AG08395 (cell line): ENCODE results near the gene TBC1D3E.
"Not testable (repeated sequence)": the region's sequence is repeated elsewhere in the genome, so short reads cannot be mapped to it uniquely, and the experiment has no call there.

ENCODE experiments used
- DNase-seq: peaks from one replicate; pipeline ENCODE4 v3.0.0; 2012; ENCODE audit warnings: mixed read lengths, low spot score

Gene TBC1D3E

GRCh38 chr17:38127651-38128050 lies at the start of gene TBC1D3E:
TSS of gene TBC1D3E (plus strand) at chr17:38127951. CDS start at chr17:38129496, 1,545 bp downstream.
- DNase-seq = not testable (repeated sequence)

- DNase-seq = not testable (repeated sequence)
These were observed 40.4 kb upstream of the TBC1D3E start for GRCh38 chr17:38087344-38087743.

DNA sequence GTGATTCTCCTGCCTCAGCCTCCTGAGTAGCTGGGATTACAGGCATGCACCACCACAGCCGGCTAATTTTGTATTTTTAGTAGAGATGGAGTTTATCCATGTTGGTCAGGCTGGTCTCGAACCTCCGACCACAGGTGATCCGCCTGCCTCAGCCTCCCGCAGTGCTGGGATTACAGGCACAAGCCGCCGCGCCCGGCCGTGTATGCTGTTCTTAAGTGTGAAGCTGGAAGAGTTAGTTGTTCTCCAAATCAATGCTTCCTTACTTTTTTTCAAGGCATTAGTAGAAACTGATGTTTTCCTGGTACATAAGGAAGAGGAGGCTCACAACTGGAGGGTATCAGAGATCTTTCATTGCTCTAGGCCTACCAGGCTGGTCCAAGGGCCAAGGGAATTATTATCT lies 39.6 kb upstream of the TBC1D3E start:
- not testable (repeated sequence) for DNase-seq

- DNase-seq = not testable (repeated sequence)
These were observed 33.6 kb upstream of the TBC1D3E start for GRCh38 chr17:38094059-38094694.

DNA sequence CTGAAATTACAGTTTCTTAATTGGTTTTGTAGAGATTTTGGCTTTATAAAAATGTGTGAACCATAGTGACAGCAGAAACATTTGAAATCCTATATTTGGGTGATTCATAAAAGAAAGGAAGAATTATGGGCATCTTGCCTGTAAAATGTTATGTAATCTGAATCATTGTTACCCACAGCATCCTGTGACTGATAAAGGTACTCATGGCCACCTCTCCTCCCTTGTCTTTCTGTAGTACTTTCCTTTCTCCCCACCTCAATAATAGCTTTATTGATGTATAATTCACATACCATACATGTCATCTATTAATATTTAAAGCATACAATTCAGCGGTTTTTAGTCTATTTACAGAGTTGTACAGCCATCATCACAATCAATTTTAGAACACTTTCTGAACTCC lies 28.5 kb upstream of the TBC1D3E start:
- DNase-seq = not testable (repeated sequence)

DNA sequence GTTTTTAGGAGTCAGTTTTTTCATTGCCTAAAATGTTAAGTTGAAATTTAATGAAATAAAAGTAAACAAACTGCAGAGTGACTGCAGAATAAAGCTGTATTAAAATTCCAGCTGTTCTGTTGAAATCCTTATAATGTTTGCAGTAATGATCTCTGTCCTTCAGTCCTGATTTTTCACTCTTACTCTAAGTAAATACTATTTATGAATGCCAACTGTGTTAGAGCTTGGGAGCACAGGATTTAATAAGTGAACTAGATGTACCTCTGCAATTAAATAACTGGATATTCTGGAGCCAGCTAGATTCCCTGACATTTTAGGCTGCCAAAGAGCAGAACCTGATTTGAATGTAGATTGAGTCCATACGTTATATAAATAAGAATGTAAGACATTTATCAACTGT lies 7.9 kb upstream of the TBC1D3E start:
- DNase-seq = not testable (repeated sequence)

DNA sequence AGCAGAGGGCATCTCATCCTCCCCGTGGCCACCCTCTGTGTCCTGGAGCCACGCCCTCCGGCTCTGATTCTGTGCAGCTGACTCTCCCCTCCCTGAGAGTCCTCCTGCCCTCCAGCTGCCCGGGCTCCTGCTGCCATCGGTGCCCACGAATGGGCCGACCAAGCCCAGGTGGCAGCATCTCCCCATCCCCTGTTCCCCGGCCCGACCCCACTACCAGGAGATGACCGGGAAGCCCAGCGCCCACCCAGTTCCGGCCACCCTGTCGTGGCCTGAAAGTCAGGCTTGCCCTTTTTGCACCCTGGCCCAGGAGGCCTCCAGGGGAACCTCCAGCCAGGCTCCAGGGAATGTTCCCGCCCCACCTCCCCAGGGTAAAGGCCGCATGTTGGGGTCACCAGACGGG lies 7.1 kb downstream of the TBC1D3E start:
- not testable (repeated sequence) for DNase-seq
